GM19452 (cell line): ENCODE results near the gene PALM.
"Not testable (repeated sequence)": the region's sequence is repeated elsewhere in the genome, so short reads cannot be mapped to it uniquely, and the experiment has no call there.

ENCODE experiments used
- ATAC-seq: cut with Tn5 transposase; IDR thresholded peaks from one replicate; pipeline ENCODE4 v1.9.1; 2021; ENCODE audit not compliant: unreplicated experiment

The PALM gene

GRCh38 chr19:708154-709143 lies at the start of gene PALM:
Gene PALM, plus strand, starts transcription at chr19:708935. Its CDS starts 212 bp downstream, at chr19:709147.
- ATAC-seq, result no peak

GRCh38 chr19:660793-661426 lies 47.8 kb upstream of the PALM start:
- no peak for ATAC-seq

GRCh38 chr19:661427-662196 lies 47.1 kb upstream of the PALM start:
- no peak for ATAC-seq

GRCh38 chr19:662207-662961 lies 46.4 kb upstream of the PALM start:
- no peak for ATAC-seq

- no peak for ATAC-seq
Measured at GRCh38 chr19:662962-663681, 45.6 kb upstream of the PALM start, which contains the start of gene RNF126. Gene RNF126, minus strand, starts transcription at chr19:663214. Its CDS starts 93 bp downstream, at chr19:663121.

GRCh38 chr19:663682-664117 lies 45.0 kb upstream of the PALM start:
- no peak for ATAC-seq

- ATAC-seq, result no peak
Measured at GRCh38 chr19:664913-665443, 43.8 kb upstream of the PALM start.

- not testable (repeated sequence) for ATAC-seq
Measured at GRCh38 chr19:666985-667573, 41.7 kb upstream of the PALM start.

- not testable (repeated sequence) for ATAC-seq
Measured at GRCh38 chr19:668675-669434, 39.9 kb upstream of the PALM start.

GRCh38 chr19:670609-671075 lies 38.1 kb upstream of the PALM start:
- ATAC-seq, result no peak

GRCh38 chr19:674282-675151 lies 34.2 kb upstream of the PALM start:
- ATAC-seq, result no peak

GRCh38 chr19:676007-676338 lies 32.8 kb upstream of the PALM start:
- no peak for ATAC-seq

GRCh38 chr19:676339-677105 lies 32.2 kb upstream of the PALM start, which contains the start of gene FSTL3:
Gene FSTL3, plus strand, starts transcription at chr19:676392. Its CDS starts 32 bp downstream, at chr19:676424.
- ATAC-seq, result no peak

GRCh38 chr19:677201-677600 lies 31.5 kb upstream of the PALM start:
- ATAC-seq, result no peak

- no peak for ATAC-seq
Measured at GRCh38 chr19:677601-678436, 30.9 kb upstream of the PALM start.
